ENCODE results near the gene HMCN2.

DNA sequence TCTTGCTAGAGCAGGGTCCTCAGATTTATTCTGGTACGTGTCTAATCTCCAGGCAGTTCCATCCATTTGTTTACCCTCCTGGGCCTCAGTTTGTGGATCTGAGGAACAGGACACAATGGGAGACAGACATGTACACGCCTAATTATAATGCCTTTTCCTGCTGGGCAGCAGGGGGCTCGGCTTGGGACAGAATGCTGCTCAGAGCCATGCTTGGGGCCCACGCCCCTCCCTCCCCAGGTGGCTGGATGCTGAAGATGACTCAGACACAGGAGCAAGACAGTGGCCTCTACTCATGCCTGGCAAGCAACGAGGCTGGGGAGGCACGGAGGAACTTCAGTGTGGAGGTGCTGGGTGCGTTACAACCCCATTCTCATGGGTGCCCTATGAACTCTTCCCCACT lies 106.5 kb downstream of the HMCN2 start:
- TF ChIP-seq CTCF (IDR thresholded peaks at IDR 0.05; ENCODE audit: low read depth, low read length) (no peak), EZH2phosphoT487 (IDR thresholded peaks at IDR 0.05; ENCODE audit: low read depth) (no peak)

Measured in OCI-LY3 (cell line).